ENCODE data around the gene FANCI.

The FANCI gene

DNA sequence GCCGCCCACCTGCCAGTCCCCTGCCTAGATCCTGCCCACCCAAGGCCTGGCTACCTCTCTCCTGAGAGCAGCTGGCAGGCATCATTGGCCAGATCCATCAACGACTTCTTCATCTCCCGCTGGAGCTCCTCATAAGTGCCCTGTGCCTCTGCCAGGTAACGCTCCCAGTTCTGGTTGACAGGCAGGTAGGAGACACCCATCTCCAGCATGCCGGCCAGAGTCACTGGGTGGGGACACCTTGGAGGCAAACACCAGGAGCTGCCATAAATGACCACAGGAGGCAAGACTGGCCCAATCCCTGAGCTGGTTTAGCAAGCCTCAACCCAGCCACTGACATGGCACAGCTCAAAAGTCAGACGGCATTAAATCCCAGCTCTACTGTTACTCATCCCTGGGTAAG is 83.3 kb downstream of the FANCI start:
- Histone ChIP-seq H3K9ac (ENCODE audit: low read length) (no peak overlapping the region), H3K36me3 (ENCODE audit: control insufficient read depth, insufficient read depth, low read length) (peaks cover 47% of the 10 kb centered on the region), H4K5ac (ENCODE audit: low read length) (no peak overlapping the region), H4K8ac (ENCODE audit: low read depth, low read length) (no peak overlapping the region), H3K23ac (ENCODE audit: low read length) (no peak overlapping the region), H3K18ac (ENCODE audit: low read length) (no peak overlapping the region), H3K4ac (ENCODE audit: low read depth, low read length) (no peak overlapping the region), H2BK5ac (ENCODE audit: low read length) (no peak overlapping the region), H3K4me2 (ENCODE audit: low read length) (no peak overlapping the region), H2AK5ac (ENCODE audit: low read length) (no peak overlapping the region), H3K27ac (ENCODE audit: low read depth, low read length) (no peak overlapping the region), H3K79me1 (ENCODE audit: low read length) (peaks cover 18% of the 10 kb centered on the region), H2BK15ac (replicated peaks; ENCODE audit: low read depth) (no peak overlapping the region), H3K4me1 (ENCODE audit: control insufficient read depth, low read depth, low read length) (no peaks in the 10 kb centered on the region), H3K79me2 (ENCODE audit: control insufficient read depth, insufficient read depth, low read length) (peaks cover 6% of the 10 kb centered on the region), H3K27me3 (ENCODE audit: insufficient read depth, low read length, poor library complexity) (no peaks in the 10 kb centered on the region), H3K4me3 (ENCODE audit: low read length) (no peak overlapping the region), H2BK120ac (ENCODE audit: low read depth, low read length) (no peak overlapping the region), H3K56ac (ENCODE audit: low read length) (no peak overlapping the region)
- no peak for DNase-seq
- no CpG with 5 or more reads among the region's 6 CpGs for WGBS (ENCODE audit: extremely low coverage, insufficient coverage, low lambda C conversion rate)

DNA sequence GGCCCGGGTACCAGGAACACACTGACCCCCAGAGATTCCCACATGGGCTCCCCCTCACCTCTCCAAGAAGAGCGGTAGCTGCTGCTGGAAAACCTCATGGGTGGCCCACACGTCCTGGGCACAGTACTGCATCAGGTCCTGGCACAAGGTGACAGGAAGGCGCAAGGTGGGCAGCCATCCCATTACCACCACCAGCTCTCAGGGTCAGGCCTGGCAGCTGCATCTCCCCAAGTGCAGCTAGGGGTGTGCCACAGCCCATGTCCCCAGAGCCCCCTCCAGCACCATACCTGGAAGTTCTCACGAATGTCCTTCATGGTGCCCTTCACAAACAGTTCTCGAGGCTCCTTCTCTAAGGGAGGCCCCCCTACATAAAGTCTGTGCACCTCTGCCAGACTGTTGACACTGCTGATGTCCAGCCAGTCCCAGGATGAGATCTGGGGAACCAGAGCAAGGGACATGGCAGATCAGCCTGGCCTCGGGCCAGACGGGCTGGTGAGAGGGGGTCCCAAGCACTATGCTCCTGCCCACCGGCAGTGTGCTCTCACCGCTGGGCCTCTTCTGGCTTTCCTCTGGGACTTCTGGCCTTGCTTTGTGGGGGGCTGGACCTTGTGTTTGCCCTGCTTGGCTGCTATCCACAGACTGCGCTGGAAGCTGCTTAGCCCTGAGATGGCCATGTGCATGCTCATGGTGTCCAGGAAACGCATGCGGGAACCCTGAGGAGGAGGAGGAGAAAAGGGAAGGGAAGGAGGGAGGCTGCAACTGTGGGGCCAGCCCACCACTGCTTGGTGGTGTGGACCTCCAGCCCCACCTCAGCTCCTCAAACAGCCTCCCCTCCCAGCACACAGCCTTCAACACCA is 84.8 kb downstream of the FANCI start:
- Histone ChIP-seq H4K5ac (ENCODE audit: low read length) (no peak overlapping the region), H3K9ac (ENCODE audit: low read length) (no peak overlapping the region), H4K8ac (ENCODE audit: low read depth, low read length) (no peak overlapping the region), H3K4me1 (ENCODE audit: control insufficient read depth, low read depth, low read length) (no peaks in the 10 kb centered on the region), H2BK15ac (replicated peaks; ENCODE audit: low read depth) (no peak overlapping the region), H3K18ac (ENCODE audit: low read length) (no peak overlapping the region), H3K4me3 (ENCODE audit: low read length) (no peak overlapping the region), H3K4me2 (ENCODE audit: low read length) (no peak overlapping the region), H3K36me3 (ENCODE audit: control insufficient read depth, insufficient read depth, low read length) (peaks cover 41% of the 10 kb centered on the region), H2BK120ac (ENCODE audit: low read depth, low read length) (no peak overlapping the region), H3K27ac (ENCODE audit: low read depth, low read length) (no peak overlapping the region), H3K56ac (ENCODE audit: low read length) (no peak overlapping the region), H3K79me1 (ENCODE audit: low read length) (peaks cover 24% of the 10 kb centered on the region), H2BK5ac (ENCODE audit: low read length) (no peak overlapping the region), H3K23ac (ENCODE audit: low read length) (no peak overlapping the region), H2AK5ac (ENCODE audit: low read length) (no peak overlapping the region), H3K4ac (ENCODE audit: low read depth, low read length) (no peak overlapping the region), H3K27me3 (ENCODE audit: insufficient read depth, low read length, poor library complexity) (no peaks in the 10 kb centered on the region), H3K79me2 (ENCODE audit: control insufficient read depth, insufficient read depth, low read length) (peaks cover 14% of the 10 kb centered on the region)
- no peak for DNase-seq
- WGBS (ENCODE audit: extremely low coverage, insufficient coverage, low lambda C conversion rate) = no CpG with 5 or more reads among the region's 13 CpGs

DNA sequence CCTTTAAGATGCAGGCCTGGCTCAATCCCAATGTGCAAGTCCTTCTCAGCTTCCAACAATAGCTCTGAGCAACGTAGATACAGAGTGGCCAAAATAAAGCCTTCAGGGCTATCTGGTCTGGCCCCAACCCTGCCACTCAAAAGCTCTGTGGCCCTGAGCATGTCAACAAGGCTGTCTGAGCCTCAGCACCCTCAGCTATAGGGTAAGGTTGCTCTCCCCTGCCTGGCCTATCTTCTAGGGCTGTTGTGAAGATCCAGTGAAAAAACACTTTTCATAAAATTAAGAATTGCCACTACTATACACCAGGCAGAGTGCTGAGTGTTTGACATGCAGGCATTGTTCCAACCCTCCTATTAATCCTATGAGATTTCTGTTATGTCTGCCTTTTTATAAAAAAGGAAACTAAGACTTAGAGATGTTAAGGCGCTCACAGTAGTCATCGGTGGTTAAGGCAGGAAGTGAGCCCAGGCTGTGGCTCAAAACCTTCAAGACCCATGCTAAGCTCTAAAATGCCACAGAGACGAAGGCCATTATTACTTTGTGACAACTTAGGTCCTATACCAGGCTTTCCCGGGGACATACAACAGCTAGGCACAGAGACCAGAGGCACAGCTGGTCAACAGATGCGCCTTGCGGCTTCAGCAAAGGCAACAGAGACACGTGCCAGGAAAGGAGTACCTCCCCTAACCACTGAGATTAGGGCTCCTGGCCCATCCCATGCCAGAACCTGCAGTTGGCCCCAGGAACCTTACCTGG is 85.7 kb downstream of the FANCI start:
- peaks cover 34% of the 10 kb centered on the region for H3K36me3 ChIP-seq (ENCODE audit: control insufficient read depth, insufficient read depth, low read length)
- H3K4me2 ChIP-seq (ENCODE audit: low read length) = no peak overlapping the region
- H2AK5ac ChIP-seq (ENCODE audit: low read length) = no peak overlapping the region
- no peak overlapping the region for H2BK5ac ChIP-seq (ENCODE audit: low read length)
- H2BK120ac ChIP-seq (ENCODE audit: low read depth, low read length) = no peak overlapping the region
- no peak overlapping the region for H4K8ac ChIP-seq (ENCODE audit: low read depth, low read length)
- no peak overlapping the region for H3K4me3 ChIP-seq (ENCODE audit: low read length)
- no peak overlapping the region for H3K27ac ChIP-seq (ENCODE audit: low read depth, low read length)
- H2BK15ac ChIP-seq (replicated peaks; ENCODE audit: low read depth) = no peak overlapping the region
- H3K56ac ChIP-seq (ENCODE audit: low read length) = no peak overlapping the region
- no peak overlapping the region for H3K18ac ChIP-seq (ENCODE audit: low read length)
- H3K79me2 ChIP-seq (ENCODE audit: control insufficient read depth, insufficient read depth, low read length) = peaks cover 18% of the 10 kb centered on the region
- no CpG with 5 or more reads among the region's 8 CpGs for WGBS (ENCODE audit: extremely low coverage, insufficient coverage, low lambda C conversion rate)
- no peak for DNase-seq
- H3K23ac ChIP-seq (ENCODE audit: low read length) = no peak overlapping the region
- no peaks in the 10 kb centered on the region for H3K27me3 ChIP-seq (ENCODE audit: insufficient read depth, low read length, poor library complexity)
- peaks cover 28% of the 10 kb centered on the region for H3K79me1 ChIP-seq (ENCODE audit: low read length)
- no peaks in the 10 kb centered on the region for H3K4me1 ChIP-seq (ENCODE audit: control insufficient read depth, low read depth, low read length)
- H4K5ac ChIP-seq (ENCODE audit: low read length) = no peak overlapping the region
- H3K4ac ChIP-seq (ENCODE audit: low read depth, low read length) = no peak overlapping the region
- no peak overlapping the region for H3K9ac ChIP-seq (ENCODE audit: low read length)

DNA sequence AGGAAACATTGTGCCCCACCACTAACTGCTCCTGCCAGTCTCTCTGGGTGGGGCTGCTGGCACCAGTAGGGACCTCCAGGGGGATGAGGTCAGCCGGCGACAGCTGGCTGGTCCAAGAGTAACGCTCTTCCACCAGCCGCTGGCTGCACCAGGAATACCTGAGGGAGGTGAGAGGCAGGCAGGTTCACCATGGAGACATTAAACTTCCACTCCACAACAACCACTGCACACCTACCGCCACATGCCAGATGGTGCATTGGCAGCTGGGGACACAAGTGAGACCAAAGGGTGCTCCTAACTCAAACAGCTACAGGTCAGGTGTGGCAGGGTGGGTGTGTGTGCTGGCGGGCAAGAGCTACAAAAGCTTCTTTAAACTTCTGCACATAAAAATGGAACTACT is 86.3 kb downstream of the FANCI start:
- peaks cover 32% of the 10 kb centered on the region for H3K36me3 ChIP-seq (ENCODE audit: control insufficient read depth, insufficient read depth, low read length)
- whole genome bisulfite sequencing (ENCODE audit: extremely low coverage, insufficient coverage, low lambda C conversion rate) = no CpG with 5 or more reads among the region's 6 CpGs

DNA sequence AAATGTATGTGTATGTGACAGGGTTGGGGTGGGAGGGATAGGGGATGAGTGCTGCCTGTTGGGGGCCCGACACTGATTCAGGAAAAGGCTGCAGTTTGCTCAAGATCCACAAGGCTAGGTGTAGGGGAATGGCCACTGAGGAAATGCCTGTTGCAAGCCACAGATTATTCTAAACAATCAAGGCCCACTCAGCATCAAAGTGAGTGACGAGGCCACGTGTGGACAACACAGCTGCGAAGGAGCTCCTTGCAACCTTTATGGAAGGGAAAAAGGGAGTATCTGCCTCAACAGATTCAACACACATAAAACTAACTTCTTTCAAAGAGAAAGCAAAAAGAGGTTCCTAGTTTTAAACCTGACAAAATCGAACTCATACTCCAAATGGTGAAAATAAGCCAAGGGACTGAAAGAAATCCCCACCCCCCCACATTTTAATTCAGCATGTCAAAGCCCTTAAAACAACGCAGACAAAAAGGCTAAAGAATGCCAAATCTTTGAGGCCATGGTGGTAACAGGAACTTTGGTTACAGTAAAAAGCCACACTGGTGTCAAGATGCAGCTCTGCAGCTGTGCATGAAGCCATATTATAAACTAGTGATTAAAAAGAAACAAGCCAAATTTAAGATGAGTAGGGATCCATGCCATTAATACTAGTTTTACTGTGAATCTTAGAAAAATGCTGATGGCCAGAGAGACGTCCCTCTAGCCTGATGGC is 87.3 kb downstream of the FANCI start:
- WGBS (ENCODE audit: extremely low coverage, insufficient coverage, low lambda C conversion rate) = no CpG with 5 or more reads among the region's 7 CpGs
- no peak overlapping the region for H2BK15ac ChIP-seq (replicated peaks; ENCODE audit: low read depth)
- H3K4ac ChIP-seq (ENCODE audit: low read depth, low read length) = no peak overlapping the region
- no peak overlapping the region for H3K18ac ChIP-seq (ENCODE audit: low read length)
- no peak overlapping the region for H2BK5ac ChIP-seq (ENCODE audit: low read length)
- H2BK120ac ChIP-seq (ENCODE audit: low read depth, low read length) = no peak overlapping the region
- H3K27me3 ChIP-seq (ENCODE audit: insufficient read depth, low read length, poor library complexity) = no peaks in the 10 kb centered on the region
- no peak overlapping the region for H4K5ac ChIP-seq (ENCODE audit: low read length)
- H3K56ac ChIP-seq (ENCODE audit: low read length) = no peak overlapping the region
- no peak overlapping the region for H3K4me3 ChIP-seq (ENCODE audit: low read length)
- H3K9ac ChIP-seq (ENCODE audit: low read length) = peak overlapping the region; percentile 26
- H2AK5ac ChIP-seq (ENCODE audit: low read length) = no peak overlapping the region
- DNase-seq = no peak
- H3K23ac ChIP-seq (ENCODE audit: low read length) = no peak overlapping the region
- H3K36me3 ChIP-seq (ENCODE audit: control insufficient read depth, insufficient read depth, low read length) = peaks cover 32% of the 10 kb centered on the region
- H4K8ac ChIP-seq (ENCODE audit: low read depth, low read length) = no peak overlapping the region
- no peak overlapping the region for H3K4me2 ChIP-seq (ENCODE audit: low read length)
- H3K79me1 ChIP-seq (ENCODE audit: low read length) = peaks cover 28% of the 10 kb centered on the region
- no peak overlapping the region for H3K27ac ChIP-seq (ENCODE audit: low read depth, low read length)
- peaks cover 18% of the 10 kb centered on the region for H3K79me2 ChIP-seq (ENCODE audit: control insufficient read depth, insufficient read depth, low read length)
- H3K4me1 ChIP-seq (ENCODE audit: control insufficient read depth, low read depth, low read length) = no peaks in the 10 kb centered on the region

More for the DNA sequence above, 86.3 kb downstream of the FANCI start:
- Histone ChIP-seq H3K27me3 (ENCODE audit: insufficient read depth, low read length, poor library complexity) (no peaks in the 10 kb centered on the region), H3K4me3 (ENCODE audit: low read length) (no peak overlapping the region), H2BK5ac (ENCODE audit: low read length) (no peak overlapping the region), H2BK120ac (ENCODE audit: low read depth, low read length) (no peak overlapping the region), H3K4ac (ENCODE audit: low read depth, low read length) (no peak overlapping the region), H3K23ac (ENCODE audit: low read length) (no peak overlapping the region), H2BK15ac (replicated peaks; ENCODE audit: low read depth) (no peak overlapping the region), H3K9ac (ENCODE audit: low read length) (no peak overlapping the region), H3K18ac (ENCODE audit: low read length) (no peak overlapping the region), H3K56ac (ENCODE audit: low read length) (no peak overlapping the region), H3K4me1 (ENCODE audit: control insufficient read depth, low read depth, low read length) (no peaks in the 10 kb centered on the region), H3K4me2 (ENCODE audit: low read length) (no peak overlapping the region), H3K79me1 (ENCODE audit: low read length) (peaks cover 28% of the 10 kb centered on the region), H2AK5ac (ENCODE audit: low read length) (no peak overlapping the region), H4K5ac (ENCODE audit: low read length) (no peak overlapping the region), H4K8ac (ENCODE audit: low read depth, low read length) (no peak overlapping the region), H3K27ac (ENCODE audit: low read depth, low read length) (no peak overlapping the region), H3K79me2 (ENCODE audit: control insufficient read depth, insufficient read depth, low read length) (peaks cover 18% of the 10 kb centered on the region)
- DNase-seq = no peak

All from mesendoderm (in vitro differentiated cells).